Fibroblast of peridontal ligament (primary cell): ENCODE measurements around the gene PLEKHA1.

Experiments
- DNase-seq: peaks from one replicate; pipeline ENCODE4 v3.0.0-alpha.2; 2010; ENCODE audit errors: extremely low read depth

Gene PLEKHA1

DNA sequence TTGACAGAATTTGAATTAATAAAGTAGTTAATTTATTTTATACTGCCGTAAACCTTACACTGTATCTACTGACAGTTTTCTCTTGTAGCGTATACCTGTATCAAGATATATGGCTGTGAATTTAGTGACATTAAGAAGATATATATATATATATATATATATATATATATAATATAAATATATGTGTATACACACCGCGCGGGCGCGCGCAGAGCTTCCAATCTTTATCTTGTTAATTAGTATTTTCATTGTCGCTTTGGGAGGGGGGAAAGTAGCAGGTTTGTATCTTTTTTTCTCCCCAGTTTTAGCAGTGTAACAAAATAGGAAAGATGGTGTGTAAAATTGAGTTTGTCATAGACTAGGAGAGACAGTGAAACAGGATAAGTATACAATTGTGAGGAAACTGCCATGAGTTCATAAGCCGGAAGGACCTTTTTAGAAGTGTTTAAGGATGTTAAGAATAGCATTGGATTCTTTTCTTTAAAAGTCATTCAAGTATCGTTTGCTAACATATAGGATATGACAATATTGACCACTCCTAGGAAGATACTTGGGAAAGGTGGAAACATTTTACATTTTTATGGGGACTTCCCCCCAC is 2.0 kb downstream of the PLEKHA1 start:
- DNase-seq = peak; percentile 5

DNA sequence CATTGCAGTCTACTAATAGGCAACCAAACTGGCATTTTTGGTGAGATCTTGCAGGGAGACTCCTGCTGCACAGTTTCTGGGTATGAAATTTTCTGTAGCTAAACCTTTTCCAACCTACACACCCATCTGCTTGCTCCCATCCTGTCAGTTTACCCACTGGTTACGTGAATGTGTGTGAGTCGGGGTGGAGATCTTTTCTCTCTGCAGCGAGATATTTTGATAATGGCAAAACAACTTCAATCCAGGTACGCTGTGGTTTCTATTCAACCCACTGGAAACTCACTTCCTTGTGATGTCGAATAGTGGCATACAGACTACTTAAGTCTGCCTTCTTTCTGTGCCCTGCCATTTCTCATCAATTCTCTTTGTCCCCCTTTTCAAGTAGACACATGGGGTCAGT is 4.5 kb downstream of the PLEKHA1 start:
- no peak for DNase-seq

DNA sequence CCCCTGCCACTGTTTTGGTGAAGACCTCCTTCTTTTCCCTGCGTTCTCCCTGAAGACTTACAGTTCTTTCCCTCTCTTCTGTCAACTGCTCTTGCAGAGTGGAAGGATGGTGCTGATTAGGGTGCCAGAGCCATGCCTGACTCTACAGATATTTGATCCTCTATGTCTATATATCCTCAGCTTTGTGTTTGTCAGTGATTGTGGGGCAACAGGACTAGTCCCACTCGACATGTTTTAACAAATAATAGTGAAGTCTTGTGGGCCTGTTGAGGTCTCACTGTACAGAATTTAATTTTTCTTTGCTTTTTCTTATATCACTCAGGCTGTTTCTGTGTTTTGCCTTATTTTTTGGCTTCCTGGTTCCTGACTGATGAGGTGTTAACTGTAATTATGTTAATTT is 5.0 kb downstream of the PLEKHA1 start:
- DNase-seq = no peak

DNA sequence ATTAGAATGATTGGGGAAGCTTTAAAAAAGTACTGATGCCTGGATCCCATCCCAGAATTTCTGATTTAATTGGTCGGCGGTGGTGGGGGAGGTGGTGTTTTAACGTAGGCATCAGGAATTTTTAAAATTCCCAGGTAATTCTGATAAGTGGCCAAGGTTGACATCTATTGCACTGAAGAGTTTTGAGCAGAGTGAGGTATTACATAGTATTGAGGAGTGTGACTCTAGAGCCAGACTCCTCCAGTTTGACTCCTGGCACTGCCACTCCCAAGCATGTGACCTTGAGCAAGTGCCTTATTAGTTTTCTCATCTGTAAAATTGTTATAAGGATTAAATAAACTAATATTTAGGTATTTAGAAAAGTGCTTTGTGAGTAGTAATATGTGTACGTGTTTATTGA is 6.2 kb downstream of the PLEKHA1 start:
- DNase-seq = no peak

DNA sequence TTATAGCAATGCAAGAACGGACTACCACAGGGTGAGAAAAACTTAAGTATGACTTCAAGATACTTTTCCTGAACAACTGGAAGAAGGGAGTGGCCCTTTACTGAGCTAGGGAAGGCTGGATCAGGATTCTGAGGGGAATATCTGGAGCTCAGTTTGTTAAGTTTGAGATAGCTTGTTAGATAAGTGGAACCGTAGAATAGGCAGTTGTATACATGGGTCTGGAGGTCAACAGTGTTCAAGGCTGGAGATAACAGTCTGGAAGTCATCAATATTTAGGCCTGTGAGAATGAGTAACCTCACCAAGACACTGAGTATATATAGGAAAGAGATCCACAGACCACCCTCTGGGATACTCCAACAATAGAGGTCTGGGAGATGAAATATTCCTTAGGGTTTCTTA is 7.2 kb downstream of the PLEKHA1 start:
- DNase-seq = no peak

DNA sequence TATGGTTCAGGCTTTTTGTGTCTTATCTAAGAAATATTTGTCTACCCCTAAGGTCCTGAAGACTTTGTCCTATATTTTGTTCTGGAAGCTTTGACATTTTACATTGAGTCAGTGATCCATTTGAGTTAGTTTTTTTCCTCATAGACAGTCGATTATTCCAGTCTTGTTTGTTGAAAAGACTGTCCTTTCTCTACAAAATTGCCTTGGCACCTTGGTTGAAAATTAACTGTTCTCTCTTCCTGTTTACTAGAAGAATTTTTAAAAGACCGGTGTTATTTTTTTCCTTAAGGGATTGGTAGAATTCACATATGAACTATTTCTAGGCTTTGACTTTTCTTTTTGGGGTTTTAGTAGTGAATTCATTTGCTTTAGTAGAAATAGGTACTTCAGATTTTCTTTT is 12.0 kb downstream of the PLEKHA1 start:
- no peak for DNase-seq

DNA sequence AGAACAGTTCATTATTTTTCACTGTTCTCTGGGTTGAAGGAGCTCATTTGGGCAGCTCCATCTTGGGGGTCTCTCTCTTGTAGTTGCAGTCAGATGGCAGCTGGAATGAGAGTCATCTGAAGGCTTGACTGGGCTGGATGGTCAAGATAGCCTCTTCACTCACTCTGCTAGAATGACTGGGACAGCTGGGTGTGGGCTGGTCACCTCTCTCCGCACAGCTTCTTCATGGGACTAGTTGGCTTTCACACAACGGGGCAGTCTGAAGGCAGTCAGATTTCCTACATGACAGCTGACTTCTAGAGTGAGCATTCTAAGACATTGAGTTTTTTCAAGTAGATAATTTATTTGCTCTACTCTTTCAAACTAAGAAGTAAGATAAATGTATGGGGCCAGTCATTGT is 13.1 kb downstream of the PLEKHA1 start:
- no peak for DNase-seq

DNA sequence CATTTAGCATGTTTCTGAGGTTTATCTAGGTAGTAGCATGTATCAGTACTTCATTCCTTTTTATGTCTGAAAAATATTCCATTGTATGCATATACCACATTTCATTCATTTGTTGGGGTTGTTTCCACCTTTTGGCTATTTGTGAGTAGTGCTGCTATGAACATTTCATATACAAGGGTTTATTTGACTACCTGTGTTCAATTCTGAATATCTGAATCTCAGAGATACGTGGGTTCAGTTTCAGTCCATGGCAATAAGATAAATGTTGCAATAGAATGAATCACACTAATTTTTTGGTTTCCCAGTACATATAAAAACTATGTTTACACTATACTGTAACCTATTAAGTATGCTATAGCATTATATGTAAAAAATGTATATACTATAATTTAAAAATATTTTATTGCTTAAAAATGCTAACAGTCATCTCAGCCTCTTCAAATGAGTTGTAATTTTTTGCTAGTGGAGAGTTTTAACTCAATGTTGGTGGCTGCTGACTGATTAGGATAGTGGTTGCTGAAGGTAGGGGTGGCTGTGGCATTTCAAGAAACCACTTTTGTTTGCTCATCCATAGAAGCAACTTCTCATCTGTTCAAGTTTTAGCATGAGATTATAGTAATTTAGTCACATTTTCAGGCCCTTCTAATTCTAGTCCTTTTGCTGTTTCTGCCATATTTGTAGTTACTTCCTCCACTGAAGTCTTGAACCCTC is 13.9 kb downstream of the PLEKHA1 start:
- DNase-seq = no peak

DNA sequence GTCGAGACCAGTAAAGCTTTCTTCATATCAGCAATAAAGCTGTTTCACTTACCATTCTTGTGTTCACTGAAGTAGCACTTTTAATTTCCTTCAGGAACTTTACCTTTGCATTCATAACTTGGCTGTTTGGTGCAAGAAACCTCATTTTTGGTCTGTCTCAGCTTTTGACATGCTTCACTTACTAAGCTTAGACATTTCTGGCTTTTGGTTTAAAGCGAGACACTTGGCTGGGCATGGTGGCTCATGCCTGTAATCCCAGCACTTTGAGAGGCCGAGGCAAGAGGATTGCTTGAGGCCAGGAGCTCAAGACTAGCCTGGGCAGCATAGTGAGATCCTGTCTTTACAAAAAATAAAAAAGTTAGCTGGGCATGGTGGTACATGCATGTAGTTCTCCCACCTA is 15.8 kb downstream of the PLEKHA1 start:
- DNase-seq = no peak

DNA sequence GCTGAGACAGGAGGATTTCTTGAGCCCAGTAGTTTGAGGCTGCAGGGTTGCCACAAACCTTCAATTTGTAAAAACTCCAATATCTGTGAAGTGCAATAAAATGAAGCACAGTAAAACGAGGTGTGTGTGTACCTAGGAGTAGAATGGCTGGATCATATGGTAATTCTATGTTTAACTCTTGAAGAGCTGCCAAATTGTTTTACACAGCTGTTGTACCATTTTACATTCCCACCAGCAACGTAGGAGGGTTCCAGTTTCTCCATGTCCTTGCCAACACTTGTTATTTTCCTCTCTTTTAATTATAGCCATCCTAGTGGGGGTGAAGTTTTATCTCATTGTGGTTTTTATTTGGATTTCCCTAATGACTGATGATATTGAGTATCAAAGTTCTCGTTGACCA is 16.2 kb downstream of the PLEKHA1 start:
- DNase-seq = no peak

DNA sequence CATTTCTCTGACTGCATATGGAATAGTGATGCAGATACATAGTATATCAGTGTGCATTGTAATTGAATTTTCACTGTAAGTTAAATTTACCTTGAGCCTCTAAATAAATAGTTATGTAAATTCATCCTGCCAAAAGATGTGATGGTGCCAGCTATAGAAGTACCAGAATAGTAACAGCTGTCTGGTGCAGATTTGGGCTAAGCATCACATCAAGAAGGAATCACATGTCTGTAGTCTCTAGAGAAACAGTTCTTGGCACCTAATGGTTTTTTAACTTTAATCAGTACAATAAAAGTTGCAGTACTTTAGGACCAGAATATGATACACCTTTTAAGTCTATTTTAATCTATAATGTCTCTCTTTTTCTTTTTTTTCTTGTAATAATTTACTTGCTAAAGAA is 17.4 kb downstream of the PLEKHA1 start:
- peak; percentile 18 for DNase-seq

DNA sequence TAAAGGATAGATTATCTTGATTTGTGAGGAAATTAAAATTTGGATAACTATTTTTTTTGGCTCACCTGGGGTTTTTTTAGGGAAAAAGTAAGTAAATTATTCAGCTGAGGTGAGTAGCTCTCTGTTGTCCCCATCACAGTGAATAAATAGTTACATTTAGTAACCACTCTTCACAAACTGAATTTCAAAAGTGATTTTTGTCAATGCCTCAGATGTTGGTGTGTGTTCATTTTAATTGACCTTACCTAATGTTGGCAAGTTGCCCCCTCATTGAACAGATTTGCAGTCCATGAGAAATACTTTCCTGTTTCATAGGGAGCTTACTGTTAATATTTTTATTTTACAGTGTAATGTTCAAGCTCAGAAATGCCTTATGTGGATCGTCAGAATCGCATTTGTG is 18.3 kb downstream of the PLEKHA1 start:
- DNase-seq = no peak

DNA sequence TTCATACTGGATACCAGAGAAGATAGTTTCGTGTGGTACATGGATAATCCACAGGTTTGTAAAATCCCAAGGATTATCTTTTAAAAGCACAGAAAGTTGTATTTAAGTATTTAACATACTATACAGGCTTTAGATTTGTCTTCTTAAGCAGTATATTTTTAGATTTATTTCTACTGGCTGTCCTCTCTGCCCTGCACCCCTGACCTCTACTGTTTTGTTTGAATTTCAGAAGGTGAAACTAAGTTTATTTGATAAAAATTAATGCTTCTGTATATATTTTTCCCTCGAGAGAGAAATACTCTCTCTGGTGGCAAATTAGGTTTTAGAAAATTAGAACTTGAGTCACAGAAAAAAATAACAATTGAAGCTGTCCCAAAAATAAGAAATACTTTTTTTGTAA is 18.8 kb downstream of the PLEKHA1 start:
- no peak for DNase-seq

DNA sequence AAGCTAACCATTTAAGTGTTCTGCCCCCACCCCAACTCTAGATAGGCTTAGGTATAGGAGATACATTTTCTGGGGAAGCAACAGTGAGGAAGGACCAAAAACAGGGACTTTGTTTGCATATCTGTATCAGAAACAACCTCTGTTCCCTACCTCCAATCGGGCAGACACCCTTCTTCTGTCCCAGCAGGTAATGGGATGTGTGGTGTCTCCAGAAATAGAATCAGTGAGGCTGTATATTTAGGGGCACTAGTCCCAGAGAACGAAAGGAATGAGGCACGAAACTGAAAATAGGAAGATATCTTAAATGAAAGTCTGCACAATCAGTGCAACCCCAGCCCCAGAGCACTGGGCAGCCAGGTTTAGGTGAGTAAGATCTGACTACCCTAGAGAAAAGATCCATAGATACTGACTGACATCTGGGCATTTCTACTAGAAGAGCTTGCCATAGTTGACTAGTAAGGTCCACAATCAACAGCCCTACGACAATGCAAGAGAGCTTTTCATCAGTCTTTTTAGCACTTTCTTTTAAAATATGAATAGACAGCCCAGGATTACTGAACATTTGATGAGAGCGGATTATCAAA is 28.1 kb downstream of the PLEKHA1 start:
- DNase-seq = no peak

DNA sequence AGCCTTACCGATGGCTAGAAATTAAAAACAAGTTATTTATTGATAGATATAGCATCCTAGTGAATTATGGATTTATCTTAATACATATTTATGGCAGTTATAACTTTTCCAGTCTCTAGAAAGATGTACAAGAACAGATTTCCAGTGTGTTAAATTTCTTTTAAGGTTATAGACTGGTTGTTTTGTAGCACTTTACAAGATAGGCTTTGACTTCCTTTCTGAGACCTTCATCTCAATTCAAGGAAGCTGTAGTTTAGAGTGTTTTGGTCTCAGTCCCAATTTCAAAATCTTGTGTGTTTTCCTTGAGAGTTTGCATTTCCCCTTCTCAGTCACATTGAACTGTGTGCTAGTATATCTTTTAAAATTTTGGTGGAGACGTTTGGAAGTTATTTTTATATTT is 30.1 kb downstream of the PLEKHA1 start:
- DNase-seq = no peak

DNA sequence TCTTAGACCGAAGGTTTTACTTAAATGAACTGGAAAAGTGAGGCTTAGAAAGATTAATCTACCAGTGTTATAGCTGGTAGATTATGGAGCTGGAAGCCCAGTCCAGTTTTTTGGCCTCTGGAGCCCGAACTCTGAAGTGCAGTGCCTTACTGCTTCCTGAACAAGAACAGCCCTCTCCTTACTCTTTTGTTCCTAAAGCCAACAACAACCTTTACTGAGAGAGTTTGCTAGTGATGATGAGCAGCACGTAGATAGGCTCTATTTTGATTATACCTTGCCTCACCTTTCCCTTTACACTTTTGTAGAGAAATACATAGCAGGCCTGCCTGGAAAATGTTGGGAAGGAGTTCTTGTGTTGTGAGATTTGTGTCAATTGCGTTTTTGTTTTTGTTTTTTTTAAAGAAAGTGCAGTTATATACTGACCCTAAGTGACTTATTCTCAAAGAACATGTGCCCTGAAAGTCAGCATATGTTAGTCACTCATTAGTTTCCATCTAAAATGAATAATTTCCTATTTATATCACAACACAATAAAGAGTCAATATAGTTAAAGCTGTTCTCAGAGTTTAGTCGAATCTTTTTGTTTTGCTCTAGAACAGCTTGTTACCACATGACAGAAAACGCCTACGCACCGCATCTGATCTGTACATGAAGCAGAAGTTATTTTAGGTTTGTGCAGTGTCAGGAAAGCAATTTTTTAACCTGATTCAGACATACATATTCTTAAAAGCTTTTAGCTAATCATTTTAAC is 33.0 kb downstream of the PLEKHA1 start:
- DNase-seq = no peak

DNA sequence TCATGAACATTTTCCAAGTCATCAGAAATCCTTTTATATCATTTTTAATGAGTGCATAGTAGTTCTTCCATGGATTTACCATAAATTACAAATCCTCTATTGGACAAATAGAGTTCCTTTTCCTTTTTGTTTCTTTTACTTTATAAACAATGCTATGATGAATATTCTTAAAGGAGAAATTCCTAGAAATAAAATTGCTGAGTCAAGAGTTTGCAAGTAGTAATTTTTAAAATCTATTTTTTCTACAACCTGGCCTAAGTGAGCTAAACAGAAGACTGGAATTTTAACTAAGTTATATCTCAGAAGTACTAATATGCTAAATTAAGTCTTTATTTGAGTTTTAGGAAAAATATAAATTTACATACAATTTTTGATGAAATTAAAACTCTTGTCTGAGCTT is 38.8 kb downstream of the PLEKHA1 start:
- no peak for DNase-seq

DNA sequence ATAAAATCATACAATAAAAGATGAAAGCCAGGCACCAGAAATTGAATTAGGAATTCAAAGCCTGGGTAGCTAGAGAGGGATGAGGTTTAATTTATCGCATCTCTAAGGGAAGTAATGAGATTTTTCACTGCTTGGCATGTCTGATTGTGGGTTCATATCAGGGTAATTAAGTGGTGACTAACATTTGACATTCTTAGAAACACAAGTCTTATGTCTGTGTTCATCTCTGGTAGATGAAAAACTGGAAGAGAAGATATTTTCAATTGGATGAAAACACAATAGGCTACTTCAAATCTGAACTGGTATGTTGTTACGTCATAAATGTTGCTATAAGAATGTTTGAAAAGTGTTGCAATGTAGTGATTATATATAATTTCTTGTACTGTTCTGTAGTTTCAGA is 43.2 kb downstream of the PLEKHA1 start:
- peak; percentile 42 for DNase-seq

DNA sequence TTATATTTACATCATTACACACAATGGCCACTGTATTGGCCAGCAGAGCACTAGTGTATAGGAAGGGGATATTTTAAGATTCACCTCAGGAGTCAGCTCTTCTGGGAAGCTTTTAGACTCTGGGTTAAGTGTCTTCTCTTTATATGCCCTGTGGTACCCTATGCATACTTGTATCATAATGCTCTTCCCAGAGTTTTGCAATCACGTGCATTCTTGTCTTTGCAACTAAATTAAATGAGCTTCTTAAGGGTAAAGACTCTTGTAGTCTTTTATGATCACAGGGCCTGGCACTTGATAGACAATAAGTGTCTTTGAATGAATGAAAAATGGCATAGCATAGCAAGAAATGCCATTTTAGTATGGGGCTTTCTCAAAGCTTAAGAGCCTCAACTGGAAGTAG is 44.5 kb downstream of the PLEKHA1 start:
- DNase-seq = no peak

DNA sequence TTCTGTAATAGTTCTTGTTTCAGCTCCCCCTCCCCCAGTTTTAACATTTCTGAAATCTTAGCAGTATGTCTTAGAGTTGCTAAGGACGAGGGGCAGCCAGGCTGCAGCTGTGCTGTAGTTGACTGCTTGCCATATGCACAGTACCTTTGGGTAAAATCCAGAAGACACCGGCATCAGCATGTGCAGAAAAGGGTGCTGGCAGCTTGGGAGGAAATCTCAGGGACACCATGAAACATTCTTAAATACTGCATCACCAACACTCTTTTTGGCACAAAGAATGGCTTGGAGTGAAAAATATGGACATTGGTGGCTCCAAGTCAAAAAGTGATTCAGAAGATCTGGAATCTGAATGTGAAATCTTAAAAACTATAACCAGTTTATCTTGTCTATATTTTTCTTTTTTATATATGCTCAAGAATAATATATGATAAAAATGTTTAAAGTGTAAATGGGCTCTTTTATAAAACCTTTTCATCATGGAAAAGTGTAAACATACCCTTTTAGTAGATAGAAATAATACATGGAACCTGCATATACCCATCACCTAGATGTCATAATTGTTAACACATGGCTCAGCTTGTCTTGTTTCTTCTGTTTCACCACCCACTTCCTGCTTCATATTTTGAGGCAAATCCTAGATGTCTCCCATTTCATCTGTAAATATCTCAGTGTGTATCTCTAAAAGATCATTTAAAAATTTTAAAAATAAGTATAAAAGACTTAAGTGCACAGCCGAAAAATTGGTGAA is 45.5 kb downstream of the PLEKHA1 start:
- peak; percentile 86 for DNase-seq

DNA sequence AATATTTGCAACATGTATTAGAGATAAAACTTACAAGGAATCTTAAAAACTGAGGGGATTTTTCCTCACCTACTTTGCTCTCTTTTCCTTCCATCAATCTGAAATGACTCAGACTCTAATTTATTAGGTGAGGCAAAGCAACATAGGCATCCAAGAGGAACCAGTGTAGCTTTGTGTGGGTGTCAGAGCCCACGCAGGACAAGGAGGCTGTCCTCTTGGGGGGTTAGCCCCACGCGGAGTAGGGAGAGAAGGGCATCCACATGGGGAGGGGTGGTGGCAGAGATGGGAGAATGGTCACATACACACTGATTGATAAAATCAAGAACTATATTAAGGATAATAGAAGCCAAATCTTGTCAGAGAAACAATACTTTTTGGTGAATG is 46.1 kb downstream of the PLEKHA1 start:
- no peak for DNase-seq

DNA sequence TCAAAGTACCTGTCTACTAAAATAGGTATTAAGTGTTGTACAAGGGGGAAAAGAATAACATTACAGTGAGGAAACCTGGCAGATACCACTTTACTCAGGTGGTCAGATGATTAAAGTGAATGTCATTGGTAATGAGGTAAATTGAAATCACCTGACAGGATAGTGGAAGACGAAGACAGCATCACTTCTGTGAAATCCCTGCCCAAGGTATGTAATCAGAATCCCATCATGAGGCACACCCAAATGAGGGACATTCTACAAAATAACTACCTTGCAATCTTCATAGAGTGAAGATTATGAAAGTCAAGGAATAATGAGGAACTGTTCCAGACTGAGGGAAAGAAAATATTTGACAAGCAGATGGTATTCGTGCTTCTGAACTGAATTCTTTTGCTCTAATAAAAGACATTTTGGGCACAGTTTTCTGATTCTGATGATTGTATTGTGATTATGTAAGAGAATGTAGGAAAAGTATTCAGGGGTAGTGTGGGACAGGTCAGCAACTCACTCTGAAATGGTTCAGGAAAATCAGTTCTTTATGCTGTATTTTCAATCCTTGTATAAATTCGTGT is 46.6 kb downstream of the PLEKHA1 start:
- no peak for DNase-seq
